Measurements from ENCODE around the gene ADCY4.
A peak's percentile ranks its signal among the peaks of the same experiment; 100 is the strongest.

Gene ADCY4

GRCh38 chr14:24273422-24273998 is 61.4 kb downstream of the ADCY4 start:
- DNase-seq, result peak; percentile 43 to 68 (median 65)

DNA sequence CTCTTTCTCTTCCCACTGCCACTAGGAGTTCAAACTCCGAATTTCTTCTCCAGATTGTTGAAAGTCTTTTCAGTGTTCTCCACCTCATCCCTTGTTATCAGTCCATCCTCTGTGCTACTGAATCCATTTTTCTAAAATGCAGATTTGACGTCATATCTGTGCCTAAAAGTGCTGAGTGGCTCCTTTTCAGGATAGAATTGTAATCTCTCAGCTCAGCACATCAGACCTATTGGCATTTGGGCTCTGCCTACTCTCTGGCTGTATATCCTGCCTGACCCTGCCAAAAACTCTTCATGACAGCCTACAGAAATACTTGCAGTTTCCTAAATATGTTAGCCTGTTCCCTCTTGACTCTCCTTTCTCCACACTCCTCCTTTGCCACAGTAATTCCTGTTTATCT is 62.4 kb downstream of the ADCY4 start:
- peak in 2 of 4 experiments; percentile 31 to 41 for DNase-seq

GRCh38 chr14:24271834-24272263 is 63.0 kb downstream of the ADCY4 start:
- no peak for DNase-seq

- peak; percentile 89 to 96 (median 92) for DNase-seq
These were observed 63.6 kb downstream of the ADCY4 start, which contains the start of gene RABGGTA for GRCh38 chr14:24271134-24271833. RABGGTA (minus strand) TSS chr14:24271597; CDS start chr14:24271115, 482 bp downstream.

DNA sequence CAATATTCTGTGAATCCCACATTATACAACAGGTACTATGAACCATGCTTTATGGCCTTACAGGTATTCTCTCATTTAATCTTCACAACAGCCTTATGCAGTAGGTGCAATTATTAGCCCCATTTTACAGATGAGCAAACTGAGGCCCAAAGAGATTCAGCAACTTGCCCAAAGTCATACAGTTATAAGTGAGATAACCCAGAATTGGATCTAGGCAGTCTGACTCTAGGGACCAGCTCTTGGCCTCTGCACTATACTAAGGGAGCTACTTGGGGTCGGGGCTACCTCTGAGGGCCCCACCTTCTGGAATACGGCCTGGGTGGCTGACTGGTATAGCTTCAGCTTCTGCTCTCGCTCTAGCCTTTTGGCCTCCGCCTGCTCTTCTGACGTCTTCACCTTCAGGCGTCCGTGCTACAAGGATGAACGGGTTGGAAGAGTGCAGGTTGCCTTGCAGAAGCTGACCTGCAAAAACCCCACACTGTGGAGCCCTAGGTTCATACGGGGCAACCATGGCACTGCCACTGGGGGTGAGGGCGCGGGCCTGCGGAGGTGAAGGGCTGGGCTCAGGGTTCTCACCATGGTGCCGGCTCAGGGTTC is 64.2 kb downstream of the ADCY4 start:
- no peak for DNase-seq

DNA sequence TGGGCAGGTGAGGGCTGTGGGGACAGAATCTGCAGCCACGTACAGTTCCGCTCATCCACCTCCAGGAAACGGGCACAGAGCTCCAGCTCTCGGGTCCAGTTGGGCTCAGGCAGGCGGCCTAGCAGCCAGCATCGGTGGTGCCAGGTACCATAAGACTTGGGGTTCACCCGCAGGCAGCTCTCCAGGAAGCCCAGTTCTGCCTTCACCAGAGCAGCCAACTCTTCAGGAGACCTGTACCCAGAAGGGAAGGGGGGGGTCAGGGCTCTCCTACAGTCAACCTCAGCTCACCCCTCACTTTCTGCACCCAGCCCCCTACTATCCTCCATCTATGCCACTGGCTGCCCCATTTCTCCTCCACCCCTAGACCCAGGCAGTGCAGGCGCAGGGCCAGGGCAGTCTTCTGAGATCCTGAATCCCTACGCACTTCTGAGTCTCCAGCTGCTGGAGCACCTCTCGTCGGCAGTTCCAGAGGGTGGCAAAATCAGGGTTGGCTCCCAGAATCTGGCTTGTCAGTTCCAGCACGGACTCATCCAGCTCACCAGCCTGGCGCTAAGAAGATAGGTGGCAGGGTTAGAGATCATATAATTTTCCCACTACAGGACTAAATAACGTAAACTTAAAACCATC is 64.8 kb downstream of the ADCY4 start:
- DNase-seq, result no peak

GRCh38 chr14:24269368-24269767 is 65.5 kb downstream of the ADCY4 start:
- no peak for DNase-seq

All from suppressor macrophage (primary cell).